HEK293T (cell line): ENCODE data around the gene CCNE1.
A peak's percentile ranks its signal among the peaks of the same experiment; 100 is the strongest.
"Not testable (repeated sequence)": the region's sequence is repeated elsewhere in the genome, so short reads cannot be mapped to it uniquely, and the experiment has no call there.

Experiments
- CTCF ChIA-PET: fragments of 350-600 bp; formaldehyde crosslinking; extraction: SDS; loops from one replicate; lab custom pipeline; 2021; ENCODE audit warnings: antibody characterized with exemption, inconsistent platforms; lab: Yijun Ruan, JAX
- POLR2A ChIA-PET: fragments of 350-600 bp; formaldehyde crosslinking; extraction: SDS; loops from one replicate; lab custom pipeline; 2020; ENCODE audit warnings: antibody characterized with exemption, inconsistent platforms; lab: Yijun Ruan, JAX
- DNase-seq: peaks from one replicate; pipeline ENCODE4 v3.0.0; 2012; ENCODE audit warnings: mixed read lengths; ENCODE audit errors: extremely low spot score
- ARNT ChIP-seq: fragments of 450-650 bp; IDR thresholded peaks from 2 replicates; pipeline ENCODE4 v1.6.1; 2017; ENCODE audit warnings: mild to moderate bottlenecking
- BHLHE40 ChIP-seq: fragments of 450-650 bp; IDR thresholded peaks from 2 replicates; pipeline ENCODE4 v1.6.1; 2016; ENCODE audit warnings: mild to moderate bottlenecking, moderate library complexity, borderline replicate concordance
- CTBP1 ChIP-seq: fragments of 450-650 bp; IDR thresholded peaks from 2 replicates; pipeline ENCODE4 v1.6.1; 2016; ENCODE audit warnings: borderline replicate concordance
- ELF4 ChIP-seq: fragments of 450-650 bp; IDR thresholded peaks from 2 replicates; pipeline ENCODE4 v1.6.1; 2017; ENCODE audit warnings: antibody characterized with exemption
- FOXA1 ChIP-seq: fragments of 450-650 bp; IDR thresholded peaks from 2 replicates; pipeline ENCODE4 v1.6.1; 2016; ENCODE audit warnings: mild to moderate bottlenecking
- FOXK2 ChIP-seq: fragments of 450-650 bp; IDR thresholded peaks from 2 replicates; pipeline ENCODE4 v1.6.1; 2016; ENCODE audit warnings: mild to moderate bottlenecking
- FOXM1 ChIP-seq: fragments of 450-650 bp; IDR thresholded peaks from 2 replicates; pipeline ENCODE4 v1.6.1; 2017; ENCODE audit warnings: mild to moderate bottlenecking, borderline replicate concordance
- HDGF ChIP-seq: fragments of 450-650 bp; IDR thresholded peaks from 2 replicates; pipeline ENCODE4 v1.6.1; 2017; ENCODE audit warnings: antibody characterized with exemption, borderline replicate concordance
- L3MBTL2 ChIP-seq: fragments of 450-650 bp; conservative IDR thresholded peaks from 2 replicates; pipeline ENCODE4 v1.6.1; 2016; ENCODE audit warnings: mild to moderate bottlenecking
- LEF1 ChIP-seq: fragments of 450-650 bp; IDR thresholded peaks from 2 replicates; pipeline ENCODE4 v1.6.1; 2017; ENCODE audit warnings: mild to moderate bottlenecking, borderline replicate concordance
- NFRKB ChIP-seq: fragments of 450-650 bp; IDR thresholded peaks from 2 replicates; pipeline ENCODE4 v1.6.1; 2016; ENCODE audit warnings: mild to moderate bottlenecking, moderate library complexity
- SP1 ChIP-seq: fragments of 450-650 bp; IDR thresholded peaks from 2 replicates; pipeline ENCODE4 v1.6.1; 2017
- SUZ12 ChIP-seq: fragments of 450-650 bp; IDR thresholded peaks from 2 replicates; pipeline ENCODE4 v1.6.1; 2016; ENCODE audit warnings: mild to moderate bottlenecking
- TARDBP ChIP-seq: fragments of 450-650 bp; IDR thresholded peaks from 2 replicates; pipeline ENCODE4 v1.6.1; 2016
- ZNF384 ChIP-seq: fragments of 450-650 bp; IDR thresholded peaks from 2 replicates; pipeline ENCODE4 v1.6.1; 2016
- TF ChIP-seq, protein P1 (sequence below): fragments of 450-650 bp; IDR thresholded peaks from 2 replicates; pipeline ENCODE4 v1.6.1; 2016

Gene CCNE1

DNA sequence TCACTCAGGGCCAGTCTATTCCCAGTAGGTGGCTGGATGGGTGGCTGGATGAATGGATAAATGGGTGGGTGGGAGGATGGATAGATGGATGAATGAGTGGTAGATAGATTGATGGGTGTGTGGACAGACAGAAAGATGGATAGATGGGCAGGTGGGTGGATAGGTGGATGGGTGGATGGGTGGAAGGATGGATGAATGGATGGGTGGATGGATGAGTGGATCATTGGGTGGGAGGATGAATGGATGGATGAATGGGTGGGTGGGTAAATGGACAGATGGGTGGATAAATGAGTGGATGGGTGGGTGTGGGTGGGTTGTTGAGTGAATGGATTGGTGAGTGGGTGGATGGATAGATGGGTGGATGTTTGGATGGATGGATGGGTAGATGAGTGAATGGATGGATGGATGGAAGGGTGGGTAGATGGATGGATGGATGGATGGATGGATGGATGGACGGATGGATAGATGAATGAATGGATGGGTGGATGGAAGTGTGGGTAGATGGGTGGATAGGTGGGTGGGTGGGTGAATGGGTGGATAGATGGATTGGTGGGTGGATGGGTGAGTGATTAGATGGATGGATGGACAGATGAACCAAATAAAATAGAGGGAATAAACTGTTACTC lies 27.1 kb upstream of the CCNE1 start:
- DNase-seq, result no peak
- TF ChIP-seq L3MBTL2 (no peak), SP1 (no peak), CTBP1 (no peak), HDGF (no peak), FOXM1 (no peak), LEF1 (no peak), ELF4 (no peak), FOXA1 (no peak)
- POLR2A ChIA-PET, result no interaction called here
- CTCF ChIA-PET, result no interaction called here

DNA sequence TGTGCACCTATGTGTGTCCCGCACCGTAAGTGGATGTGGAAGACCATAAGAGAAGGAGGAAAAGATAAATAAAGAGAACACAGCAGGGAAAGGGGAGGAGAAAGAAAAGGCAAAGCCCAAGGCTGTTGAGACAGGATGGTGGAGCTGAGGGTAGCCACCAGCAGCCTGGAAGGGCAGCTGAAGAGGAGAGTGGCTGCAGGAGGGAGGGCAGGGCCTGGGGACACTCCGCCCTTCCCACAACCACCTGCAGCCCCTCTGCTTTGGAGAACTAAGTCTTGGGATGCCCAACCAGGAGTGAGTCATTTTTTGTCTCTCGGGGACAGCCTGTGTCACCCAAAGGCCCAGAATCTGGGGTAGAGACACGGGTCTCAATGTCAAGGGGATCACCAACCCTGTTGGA lies 26.4 kb upstream of the CCNE1 start:
- no peak for TF ChIP-seq BHLHE40
- TF ChIP-seq SP1, result no peak
- TF ChIP-seq FOXK2, result no peak
- TF ChIP-seq L3MBTL2, result no peak
- no peak for TF ChIP-seq HDGF
- TF ChIP-seq ELF4, result no peak
- no peak for TF ChIP-seq ZNF384
- TF ChIP-seq, protein P1, sequence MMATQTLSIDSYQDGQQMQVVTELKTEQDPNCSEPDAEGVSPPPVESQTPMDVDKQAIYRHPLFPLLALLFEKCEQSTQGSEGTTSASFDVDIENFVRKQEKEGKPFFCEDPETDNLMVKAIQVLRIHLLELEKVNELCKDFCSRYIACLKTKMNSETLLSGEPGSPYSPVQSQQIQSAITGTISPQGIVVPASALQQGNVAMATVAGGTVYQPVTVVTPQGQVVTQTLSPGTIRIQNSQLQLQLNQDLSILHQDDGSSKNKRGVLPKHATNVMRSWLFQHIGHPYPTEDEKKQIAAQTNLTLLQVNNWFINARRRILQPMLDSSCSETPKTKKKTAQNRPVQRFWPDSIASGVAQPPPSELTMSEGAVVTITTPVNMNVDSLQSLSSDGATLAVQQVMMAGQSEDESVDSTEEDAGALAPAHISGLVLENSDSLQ, result no peak
- no peak for DNase-seq
- ChIA-PET POLR2A (no interaction called here), CTCF (no interaction called here)

DNA sequence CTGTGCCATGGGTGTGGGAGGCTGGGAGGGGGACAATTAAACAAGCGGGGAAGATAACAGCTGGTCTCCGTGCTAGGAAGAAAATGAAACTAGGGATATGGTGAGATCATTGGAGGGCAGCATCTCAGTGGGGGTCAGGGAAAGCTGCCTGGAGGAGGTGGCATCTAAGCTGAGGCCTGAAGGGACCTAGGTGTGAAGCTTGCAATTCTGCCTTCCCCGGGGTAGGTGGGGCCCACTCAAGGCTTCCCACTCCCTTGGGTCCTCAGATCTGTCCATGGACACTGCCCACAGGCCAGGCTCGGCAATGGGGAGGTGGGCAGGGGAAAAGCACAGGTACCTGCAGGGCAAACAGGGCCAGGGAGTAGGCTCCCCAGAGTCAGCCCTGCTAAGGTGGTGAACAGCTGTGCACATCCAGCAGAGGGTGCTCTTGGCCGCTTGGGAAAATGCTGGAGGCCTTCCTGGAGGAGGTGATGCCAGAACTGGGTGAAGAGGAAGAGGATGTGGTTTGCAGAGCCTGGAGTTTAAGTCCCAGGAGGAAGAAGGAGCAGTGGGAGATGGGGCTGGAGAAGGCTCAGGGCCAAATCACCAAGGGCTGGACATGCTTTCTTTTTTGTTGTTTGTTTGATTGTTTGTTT lies 25.7 kb upstream of the CCNE1 start:
- CTCF ChIA-PET, result no interaction called here
- peak; percentile 63 for DNase-seq
- TF ChIP-seq NFRKB (no peak), FOXK2 (no peak), SUZ12 (no peak), L3MBTL2 (no peak), BHLHE40 (no peak), TARDBP (no peak)
- TF ChIP-seq, protein P1, result no peak
- POLR2A ChIA-PET, result no interaction called here

DNA sequence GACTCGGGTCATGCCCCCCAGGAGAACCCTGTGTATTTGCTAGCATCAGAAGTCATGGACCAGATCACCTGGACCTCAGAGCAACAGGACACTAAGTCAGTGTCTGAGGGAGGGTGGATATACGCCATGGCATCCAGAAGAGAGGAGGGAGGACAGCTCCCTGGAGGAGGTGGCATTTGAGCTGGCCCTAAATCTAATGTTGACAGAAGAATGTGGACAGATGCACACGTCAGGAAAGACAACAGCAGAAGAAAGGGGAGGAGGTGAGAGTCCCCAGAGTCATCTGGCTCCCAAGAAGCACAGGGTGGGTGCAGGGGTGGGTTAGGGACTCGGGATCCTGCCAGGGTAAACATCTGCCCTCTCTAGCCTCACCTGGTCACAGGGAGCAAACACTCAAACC lies 24.5 kb upstream of the CCNE1 start:
- ChIA-PET CTCF (interaction anchor here (0.7 kb wide), 1 partner anchor 74 kb away, joined by 4 read pairs; no protein-coding TSS in a partner anchor), POLR2A (no interaction called here)
- no peak for DNase-seq
- TF ChIP-seq, protein P1, result no peak
- TF ChIP-seq TARDBP (no peak), SP1 (no peak), CTBP1 (no peak), BHLHE40 (no peak), FOXM1 (no peak), NFRKB (no peak)

DNA sequence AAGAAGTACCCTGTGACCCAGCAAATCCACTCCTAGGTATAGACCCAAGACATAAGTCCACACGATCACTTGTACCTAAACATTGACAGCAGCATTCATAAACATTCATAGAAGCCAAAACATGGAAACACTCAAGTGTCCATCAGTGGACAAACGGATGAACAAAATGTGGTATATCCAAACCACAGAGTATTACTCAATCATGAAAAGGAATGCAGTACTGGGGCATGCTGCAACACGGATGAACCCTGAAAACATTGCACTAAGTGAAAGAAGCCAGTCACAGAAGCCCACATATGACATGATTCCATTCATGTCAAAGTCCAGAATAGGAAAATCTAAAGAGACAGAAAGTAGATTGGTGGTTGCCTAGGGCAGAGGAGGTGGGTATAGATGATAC lies 22.8 kb upstream of the CCNE1 start:
- no peak for TF ChIP-seq FOXA1
- TF ChIP-seq ZNF384, result no peak
- TF ChIP-seq L3MBTL2, result no peak
- no peak for TF ChIP-seq SP1
- TF ChIP-seq ARNT, result no peak
- TF ChIP-seq LEF1, result no peak
- no peak for TF ChIP-seq HDGF
- no peak for DNase-seq
- ChIA-PET POLR2A (no interaction called here), CTCF (no interaction called here)

DNA sequence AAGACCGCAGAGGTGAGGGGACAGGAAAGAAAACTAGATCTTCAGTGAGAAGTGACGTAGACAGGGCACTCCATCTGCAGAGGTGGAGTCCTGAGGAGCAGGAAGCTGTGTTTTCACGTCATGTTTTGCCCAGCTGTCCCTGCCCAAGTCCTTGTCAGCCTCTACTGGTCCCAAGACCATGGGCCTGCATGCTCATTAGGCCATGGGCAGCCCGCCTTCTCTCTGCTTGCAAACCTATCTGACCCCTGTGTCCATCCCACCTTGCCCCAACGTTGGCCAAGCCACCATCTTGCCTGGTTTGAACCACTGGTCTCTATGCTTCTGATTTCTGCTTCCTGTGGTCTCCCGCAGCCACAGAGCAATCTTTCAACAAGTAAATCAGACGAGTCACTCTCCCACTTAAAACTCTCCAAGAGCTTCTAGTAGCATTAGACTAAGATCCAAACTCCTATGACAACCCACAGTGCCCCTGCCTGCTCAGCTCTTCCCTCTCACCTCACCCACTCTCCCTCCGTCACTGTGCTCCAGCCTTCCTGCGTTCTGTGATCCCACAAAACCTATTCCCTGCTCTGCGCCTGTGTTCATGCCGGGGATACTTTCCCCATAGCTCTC lies 18.6 kb upstream of the CCNE1 start:
- ChIA-PET CTCF (interaction anchor here (0.7 kb wide), 2 partner anchors 23 to 65 kb away, joined by 3 read pairs; no protein-coding TSS in a partner anchor), POLR2A (no interaction called here)
- TF ChIP-seq SP1 (no peak), FOXK2 (no peak), HDGF (no peak), NFRKB (no peak), FOXA1 (no peak)
- DNase-seq, result no peak

DNA sequence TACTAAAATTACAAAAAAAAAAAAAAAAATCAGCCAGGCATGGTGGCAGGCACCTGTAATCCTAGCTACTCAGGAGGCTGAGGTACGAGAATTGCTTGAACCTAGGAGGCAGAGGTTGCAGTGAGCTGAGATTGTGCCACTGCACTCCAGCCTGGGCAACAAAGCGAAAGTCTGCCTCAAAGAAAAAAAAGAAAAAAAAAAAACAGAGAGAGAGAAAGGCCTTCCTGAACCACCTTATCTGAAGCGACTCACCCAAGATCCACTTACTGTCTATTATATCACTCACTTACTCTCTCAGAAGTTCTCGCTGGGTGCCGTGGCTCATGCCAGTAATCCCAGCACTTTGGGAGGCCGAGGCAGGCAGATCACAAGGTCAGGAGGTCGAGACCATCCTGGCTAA lies 17.3 kb upstream of the CCNE1 start:
- CTCF ChIA-PET, POLR2A ChIA-PET, DNase-seq: not testable (repeated sequence)
